ACHN (cell line): ENCODE data around the gene CHGA.

ENCODE experiments used
- DNase-seq: peaks from one replicate; pipeline ENCODE4 v3.0.0-alpha.2; 2015
- in situ Hi-C: cut with HindIII; loops from 2 replicates; pipeline ENCODE4 v1.10.0; 2017; ENCODE audit warnings: low sequenced_read_pairs, low pct_ligation_motif_present, low pct_unique_long_range_greater_than_20kb

The CHGA gene

GRCh38 chr14:92965281-92965680 is 42.3 kb downstream of the CHGA start:
- no peak for DNase-seq

GRCh38 chr14:92967346-92967926 is 44.5 kb downstream of the CHGA start:
- in situ Hi-C loops, result no loop called here
- no peak for DNase-seq

More at GRCh38 chr14:92965281-92965680, 42.3 kb downstream of the CHGA start:
- in situ Hi-C loops, result no loop called here

- in situ Hi-C loops, result no loop called here
Measured at GRCh38 chr14:92968291-92969020, 45.5 kb downstream of the CHGA start.

GRCh38 chr14:92969430-92969829 is 46.5 kb downstream of the CHGA start:
- in situ Hi-C loops, result no loop called here

More at GRCh38 chr14:92968291-92969020, 45.5 kb downstream of the CHGA start:
- no peak for DNase-seq

GRCh38 chr14:92969871-92970270 is 46.9 kb downstream of the CHGA start:
- no peak for DNase-seq
- in situ Hi-C loops, result no loop called here

More at GRCh38 chr14:92969430-92969829, 46.5 kb downstream of the CHGA start:
- DNase-seq, result no peak

- no peak for DNase-seq
- in situ Hi-C loops, result no loop called here
Measured at GRCh38 chr14:92970271-92970670, 47.3 kb downstream of the CHGA start.

GRCh38 chr14:92971601-92972180 is 48.7 kb downstream of the CHGA start:
- in situ Hi-C loops, result no loop called here
- no peak for DNase-seq

- DNase-seq, result no peak
- in situ Hi-C loops, result no loop called here
Measured at GRCh38 chr14:92973261-92973797, 50.4 kb downstream of the CHGA start.

GRCh38 chr14:92973798-92974372 is 50.9 kb downstream of the CHGA start:
- in situ Hi-C loops, result no loop called here
- DNase-seq, result no peak

- DNase-seq, result no peak
- in situ Hi-C loops, result no loop called here
Measured at GRCh38 chr14:92974541-92975345, 51.8 kb downstream of the CHGA start.

- in situ Hi-C loops, result no loop called here
- no peak for DNase-seq
Measured at GRCh38 chr14:92976268-92976667, 53.3 kb downstream of the CHGA start.

GRCh38 chr14:92978229-92979021 is 55.5 kb downstream of the CHGA start:
- DNase-seq, result no peak
- in situ Hi-C loops, result no loop called here

- no peak for DNase-seq
- in situ Hi-C loops, result no loop called here
Measured at GRCh38 chr14:92980866-92981265, 57.9 kb downstream of the CHGA start.

GRCh38 chr14:92981726-92982125 is 58.8 kb downstream of the CHGA start:
- in situ Hi-C loops, result no loop called here
- DNase-seq, result no peak

GRCh38 chr14:92982956-92983355 is 60.0 kb downstream of the CHGA start:
- DNase-seq, result no peak

GRCh38 chr14:92984082-92984788 is 61.3 kb downstream of the CHGA start:
- in situ Hi-C loops, result no loop called here

More at GRCh38 chr14:92982956-92983355, 60.0 kb downstream of the CHGA start:
- in situ Hi-C loops, result no loop called here

More at GRCh38 chr14:92984082-92984788, 61.3 kb downstream of the CHGA start:
- no peak for DNase-seq
